ENCODE results near the gene ABHD5. TPM values are rescaled to one million over a fixed set of nuclear protein-coding genes. Genes with fewer than 3 reads are reported as not detected.

ABHD5 gene
- total RNA-seq, 1 experiment from 2014 or later: 9.9 TPM

DNA sequence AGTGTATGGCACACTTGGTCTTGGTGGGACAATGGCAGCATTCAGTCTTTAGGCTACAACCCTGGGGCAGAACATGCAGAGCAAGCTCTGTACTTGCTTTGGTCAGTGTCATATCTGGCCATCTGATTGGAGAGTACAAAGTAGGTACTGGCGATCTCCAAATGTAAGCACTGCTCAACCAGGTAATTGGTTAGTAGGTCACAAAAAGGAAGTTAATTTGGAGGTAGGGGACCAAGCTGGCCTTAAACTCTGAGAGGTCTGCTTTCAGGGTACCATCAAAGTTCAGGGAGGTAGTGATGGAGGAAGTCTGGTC is 3.3 kb upstream of the ABHD5 start:
- H3K9me3 ChIP-seq (ENCODE audit: low read depth, low read length, poor library complexity, severe bottlenecking): no peaks in the 10 kb centered on the region
- no peak overlapping the region for H3K4me3 ChIP-seq (ENCODE audit: low read depth, low read length, poor library complexity, severe bottlenecking)
- TF ChIP-seq EZH2 (IDR thresholded peaks at IDR 0.05; ENCODE audit: borderline replicate concordance, low read depth, low read length, poor library complexity, severe bottlenecking): no peak
- TF ChIP-seq, protein P1, sequence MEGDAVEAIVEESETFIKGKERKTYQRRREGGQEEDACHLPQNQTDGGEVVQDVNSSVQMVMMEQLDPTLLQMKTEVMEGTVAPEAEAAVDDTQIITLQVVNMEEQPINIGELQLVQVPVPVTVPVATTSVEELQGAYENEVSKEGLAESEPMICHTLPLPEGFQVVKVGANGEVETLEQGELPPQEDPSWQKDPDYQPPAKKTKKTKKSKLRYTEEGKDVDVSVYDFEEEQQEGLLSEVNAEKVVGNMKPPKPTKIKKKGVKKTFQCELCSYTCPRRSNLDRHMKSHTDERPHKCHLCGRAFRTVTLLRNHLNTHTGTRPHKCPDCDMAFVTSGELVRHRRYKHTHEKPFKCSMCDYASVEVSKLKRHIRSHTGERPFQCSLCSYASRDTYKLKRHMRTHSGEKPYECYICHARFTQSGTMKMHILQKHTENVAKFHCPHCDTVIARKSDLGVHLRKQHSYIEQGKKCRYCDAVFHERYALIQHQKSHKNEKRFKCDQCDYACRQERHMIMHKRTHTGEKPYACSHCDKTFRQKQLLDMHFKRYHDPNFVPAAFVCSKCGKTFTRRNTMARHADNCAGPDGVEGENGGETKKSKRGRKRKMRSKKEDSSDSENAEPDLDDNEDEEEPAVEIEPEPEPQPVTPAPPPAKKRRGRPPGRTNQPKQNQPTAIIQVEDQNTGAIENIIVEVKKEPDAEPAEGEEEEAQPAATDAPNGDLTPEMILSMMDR (conservative IDR thresholded peaks at IDR 0.05; ENCODE audit: low read depth, low read length): no peak
- no peak overlapping the region for H3K27ac ChIP-seq (ENCODE audit: low read depth, low read length, poor library complexity, severe bottlenecking)
- no TSS peak for BruUV-seq (replicated peaks)
- H3K4me1 ChIP-seq (ENCODE audit: insufficient read depth, low read length, poor library complexity, severe bottlenecking): peaks cover 9% of the 10 kb centered on the region
- ChIA-PET CTCF (no interaction called here), POLR2A (ENCODE audit: low non-redundant PET) (no interaction called here)
- no peak for DNase-seq (ENCODE audit: low spot score)
- no peaks in the 10 kb centered on the region for H3K27me3 ChIP-seq (replicated peaks; ENCODE audit: insufficient read depth, low read depth, low read length, poor library complexity)
- intact Hi-C loops (cut with micrococcal nuclease; ENCODE audit: unreplicated experiment): no loop called here
- no peaks in the 10 kb centered on the region for H3K36me3 ChIP-seq (ENCODE audit: insufficient read depth, low read length, poor library complexity, severe bottlenecking)

DNA sequence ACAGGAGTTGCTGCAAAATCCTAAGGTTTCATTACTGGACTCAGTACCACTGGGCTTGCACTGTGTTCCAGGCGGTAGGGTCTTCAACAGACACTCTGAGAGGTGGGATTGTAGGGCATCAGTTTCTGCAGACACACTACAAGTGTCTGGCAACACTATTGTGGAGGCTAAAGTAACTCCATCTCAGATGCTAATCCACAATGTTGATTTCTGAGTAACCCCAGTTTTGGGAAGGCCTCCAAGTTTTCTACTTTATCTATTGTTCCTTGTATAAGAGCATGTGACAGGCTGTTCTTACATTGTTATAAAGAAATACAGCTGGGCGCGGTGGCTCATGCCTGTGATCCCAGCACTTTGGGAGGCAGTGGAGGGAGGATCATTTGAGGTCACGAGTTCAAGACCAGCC is 2.5 kb upstream of the ABHD5 start:
- no peak for TF ChIP-seq EZH2 (IDR thresholded peaks at IDR 0.05; ENCODE audit: borderline replicate concordance, low read depth, low read length, poor library complexity, severe bottlenecking)
- TF ChIP-seq, protein P1 (conservative IDR thresholded peaks at IDR 0.05; ENCODE audit: low read depth, low read length): no peak
- ChIA-PET CTCF (no interaction called here), POLR2A (ENCODE audit: low non-redundant PET) (no interaction called here)
- no TSS peak for BruUV-seq (replicated peaks)
- no peak for DNase-seq (ENCODE audit: low spot score)
- Histone ChIP-seq H3K27me3 (replicated peaks; ENCODE audit: insufficient read depth, low read depth, low read length, poor library complexity) (no peaks in the 10 kb centered on the region), H3K4me1 (ENCODE audit: insufficient read depth, low read length, poor library complexity, severe bottlenecking) (peaks cover 14% of the 10 kb centered on the region), H3K27ac (ENCODE audit: low read depth, low read length, poor library complexity, severe bottlenecking) (no peak overlapping the region), H3K4me3 (ENCODE audit: low read depth, low read length, poor library complexity, severe bottlenecking) (no peak overlapping the region), H3K9me3 (ENCODE audit: low read depth, low read length, poor library complexity, severe bottlenecking) (no peaks in the 10 kb centered on the region), H3K36me3 (ENCODE audit: insufficient read depth, low read length, poor library complexity, severe bottlenecking) (no peaks in the 10 kb centered on the region)
- intact Hi-C loops (cut with micrococcal nuclease; ENCODE audit: unreplicated experiment): no loop called here

DNA sequence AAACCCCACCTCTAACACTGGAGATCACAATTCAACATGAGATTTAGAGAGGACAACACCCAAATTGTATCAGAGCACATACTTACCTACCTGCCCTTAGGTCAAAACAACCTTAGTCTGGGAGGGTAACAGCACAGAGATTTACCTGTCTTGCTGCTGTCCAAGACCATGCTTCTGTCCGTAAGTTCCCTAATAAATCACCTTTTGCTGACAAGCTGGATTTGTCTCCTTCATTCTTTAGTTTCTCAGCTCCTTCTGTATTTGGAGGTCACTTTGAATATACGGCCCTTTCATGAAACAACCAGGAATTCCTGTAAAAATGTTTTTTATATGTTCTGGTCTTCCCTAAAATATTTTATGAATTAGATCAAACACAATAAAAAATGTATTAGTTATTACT is 1.6 kb upstream of the ABHD5 start:
- no TSS peak for BruUV-seq (replicated peaks)
- intact Hi-C loops (cut with micrococcal nuclease; ENCODE audit: unreplicated experiment): no loop called here
- TF ChIP-seq, protein P1 (conservative IDR thresholded peaks at IDR 0.05; ENCODE audit: low read depth, low read length): no peak
- TF ChIP-seq EZH2 (IDR thresholded peaks at IDR 0.05; ENCODE audit: borderline replicate concordance, low read depth, low read length, poor library complexity, severe bottlenecking): no peak
- no peak overlapping the region for H3K4me3 ChIP-seq (ENCODE audit: low read depth, low read length, poor library complexity, severe bottlenecking)
- no peaks in the 10 kb centered on the region for H3K9me3 ChIP-seq (ENCODE audit: low read depth, low read length, poor library complexity, severe bottlenecking)
- H3K36me3 ChIP-seq (ENCODE audit: insufficient read depth, low read length, poor library complexity, severe bottlenecking): no peaks in the 10 kb centered on the region
- ChIA-PET POLR2A (ENCODE audit: low non-redundant PET) (no interaction called here), CTCF (no interaction called here)
- no peak overlapping the region for H3K27ac ChIP-seq (ENCODE audit: low read depth, low read length, poor library complexity, severe bottlenecking)
- DNase-seq (ENCODE audit: low spot score): no peak
- H3K27me3 ChIP-seq (replicated peaks; ENCODE audit: insufficient read depth, low read depth, low read length, poor library complexity): no peaks in the 10 kb centered on the region
- H3K4me1 ChIP-seq (ENCODE audit: insufficient read depth, low read length, poor library complexity, severe bottlenecking): peaks cover 20% of the 10 kb centered on the region
